Left ventricle myocardium inferior (tissue), 1 donor: ENCODE measurements around the gene AKAP13. TPM values are rescaled to one million over a fixed set of nuclear protein-coding genes. Genes with fewer than 3 reads are reported as not detected.

ENCODE experiments used
- DNase-seq: peaks from one replicate; pipeline ENCODE4 v3.0.0-alpha.2; 2020
- H3K27ac ChIP-seq: fragments of 200-600 bp; replicated peaks from 2 replicates; pipeline ENCODE4 v1.8.0; 2021
- H3K27me3 ChIP-seq: fragments of 200-600 bp; 2 replicates; pipeline ENCODE4 v1.8.0; 2021; ENCODE audit warnings: low read depth
- H3K36me3 ChIP-seq: fragments of 200-600 bp; 2 replicates; pipeline ENCODE4 v1.8.0; 2021
- H3K4me1 ChIP-seq: fragments of 200-600 bp; 2 replicates; pipeline ENCODE4 v1.8.0; 2021
- H3K4me3 ChIP-seq: fragments of 200-600 bp; 2 replicates; pipeline ENCODE4 v1.8.0; 2021; ENCODE audit warnings: mild to moderate bottlenecking, moderate library complexity
- H3K9me3 ChIP-seq: fragments of 200-600 bp; replicated peaks from 2 replicates; pipeline ENCODE4 v1.8.0; 2021
- intact Hi-C: fragments of 100-400 bp; cut with micrococcal nuclease; formaldehyde crosslinking; loops from one replicate; pipeline ENCODE4 v1.11.0; 2022
- total RNA-seq: library from RNA; stranded (reverse); fragmentation: NEBNext Ultra II Directional; extraction: Animal tissue kit (Norgen Biotek cat#: 25700); gene quantifications from one replicate; pipeline ENCODE4 v1.2.1, GENCODE V29; 2021
- TF ChIP-seq, protein P1 (sequence below): fragments of 200-600 bp; IDR thresholded peaks from 2 replicates; pipeline ENCODE4 v1.8.0; 2021; ENCODE audit warnings: antibody characterized with exemption, mild to moderate bottlenecking, borderline replicate concordance
- donor health status: DM: no; HTN: yes; CAD: no; lungs with severe emphysema.

AKAP13 gene
- total RNA-seq, 1 donor from 2014 or later = 331 TPM

DNA sequence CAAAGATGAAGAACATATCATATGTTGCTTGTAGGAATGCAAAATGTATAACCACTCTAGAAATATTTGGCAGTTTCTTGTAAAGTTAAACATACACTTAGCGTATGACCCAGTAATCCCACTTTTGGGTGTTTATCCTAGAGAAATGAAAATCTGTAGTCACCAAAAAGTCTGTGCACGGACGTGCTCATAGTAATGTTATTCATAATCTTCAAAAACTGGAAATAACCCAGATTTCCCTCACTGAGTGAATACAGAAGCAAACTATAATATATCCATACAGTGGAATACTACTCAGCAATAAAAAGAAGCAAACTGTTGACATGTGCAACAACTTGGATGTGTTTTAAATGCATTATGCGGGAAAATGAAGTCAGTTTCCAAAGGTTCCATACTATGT, 155.9 kb downstream of the AKAP13 start:
- TF ChIP-seq, protein P1, sequence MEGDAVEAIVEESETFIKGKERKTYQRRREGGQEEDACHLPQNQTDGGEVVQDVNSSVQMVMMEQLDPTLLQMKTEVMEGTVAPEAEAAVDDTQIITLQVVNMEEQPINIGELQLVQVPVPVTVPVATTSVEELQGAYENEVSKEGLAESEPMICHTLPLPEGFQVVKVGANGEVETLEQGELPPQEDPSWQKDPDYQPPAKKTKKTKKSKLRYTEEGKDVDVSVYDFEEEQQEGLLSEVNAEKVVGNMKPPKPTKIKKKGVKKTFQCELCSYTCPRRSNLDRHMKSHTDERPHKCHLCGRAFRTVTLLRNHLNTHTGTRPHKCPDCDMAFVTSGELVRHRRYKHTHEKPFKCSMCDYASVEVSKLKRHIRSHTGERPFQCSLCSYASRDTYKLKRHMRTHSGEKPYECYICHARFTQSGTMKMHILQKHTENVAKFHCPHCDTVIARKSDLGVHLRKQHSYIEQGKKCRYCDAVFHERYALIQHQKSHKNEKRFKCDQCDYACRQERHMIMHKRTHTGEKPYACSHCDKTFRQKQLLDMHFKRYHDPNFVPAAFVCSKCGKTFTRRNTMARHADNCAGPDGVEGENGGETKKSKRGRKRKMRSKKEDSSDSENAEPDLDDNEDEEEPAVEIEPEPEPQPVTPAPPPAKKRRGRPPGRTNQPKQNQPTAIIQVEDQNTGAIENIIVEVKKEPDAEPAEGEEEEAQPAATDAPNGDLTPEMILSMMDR = no peak
- no peak for DNase-seq
- Histone ChIP-seq H3K4me1 (peaks cover 67% of the 10 kb centered on the region), H3K4me3 (no peak overlapping the region), H3K27ac (peak overlapping the region; percentile 76), H3K27me3 (no peaks in the 10 kb centered on the region), H3K36me3 (peaks cover 21% of the 10 kb centered on the region), H3K9me3 (no peaks in the 10 kb centered on the region)
- intact Hi-C loops = no loop called here

- no peaks in the 10 kb centered on the region for H3K9me3 ChIP-seq
- no peak for DNase-seq
- TF ChIP-seq, protein P1 = no peak
- H3K4me3 ChIP-seq = no peak overlapping the region
- H3K27ac ChIP-seq = peak overlapping the region; percentile 25
- H3K36me3 ChIP-seq = peaks cover 7% of the 10 kb centered on the region
- H3K27me3 ChIP-seq = no peaks in the 10 kb centered on the region
- intact Hi-C loops = no loop called here
- peaks cover 67% of the 10 kb centered on the region for H3K4me1 ChIP-seq
Observed at GRCh38 chr15:85539491-85539890, 159.1 kb downstream of the AKAP13 start.

DNA sequence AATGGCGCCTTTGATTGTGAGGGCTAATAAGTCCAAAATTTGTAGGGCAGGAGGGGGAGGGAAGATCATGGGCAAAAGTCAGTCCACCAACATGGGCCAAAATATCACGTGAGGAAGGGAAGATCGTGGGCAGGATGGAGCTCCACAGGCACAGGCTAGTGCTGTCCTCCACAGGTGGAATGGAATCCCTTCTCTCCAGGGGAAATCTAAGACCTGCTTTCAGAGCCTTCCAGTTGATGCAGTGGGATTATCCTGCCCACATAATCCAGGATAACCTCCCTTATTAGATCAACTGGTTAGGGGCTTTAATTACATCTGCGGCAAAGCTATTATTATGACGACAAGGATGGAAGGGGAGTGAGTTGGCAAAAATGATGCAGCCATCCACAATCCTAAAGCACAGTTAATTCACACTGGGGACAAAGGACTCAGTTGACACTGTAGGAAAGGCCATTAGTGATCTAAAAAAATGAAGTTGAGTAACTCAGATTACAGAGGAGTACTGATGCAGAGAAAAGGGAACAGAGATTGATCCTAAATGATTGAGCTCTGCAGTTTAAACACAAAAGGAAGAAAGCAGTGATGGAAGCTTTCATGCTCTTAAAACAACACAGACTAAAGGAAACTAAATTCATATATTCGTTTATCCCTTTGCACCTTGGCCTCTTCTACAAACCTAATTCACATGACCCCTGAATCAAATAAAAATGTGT, 159.8 kb downstream of the AKAP13 start:
- peaks cover 72% of the 10 kb centered on the region for H3K4me1 ChIP-seq
- intact Hi-C loops = no loop called here

DNA sequence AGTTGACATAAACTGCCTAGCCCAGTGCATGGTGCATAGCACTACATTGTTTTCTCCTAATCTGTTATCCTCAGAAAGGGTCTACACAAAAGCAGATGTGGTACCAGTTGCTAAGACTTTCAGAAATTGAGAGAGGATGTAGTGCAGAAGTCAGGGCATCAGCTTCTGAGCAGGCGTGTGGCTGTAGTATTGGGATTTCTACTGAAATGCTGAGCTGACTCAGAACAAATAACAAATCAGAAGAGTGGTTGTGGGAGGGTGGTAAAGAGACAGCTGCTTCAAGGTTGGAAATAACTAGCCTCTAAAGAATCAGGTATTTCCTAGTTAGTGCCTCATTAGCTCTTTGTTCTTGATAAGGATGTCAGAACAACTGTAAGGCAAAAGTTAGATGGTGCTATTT, 161.3 kb downstream of the AKAP13 start:
- Histone ChIP-seq H3K27me3 (no peaks in the 10 kb centered on the region), H3K4me1 (peaks cover 79% of the 10 kb centered on the region), H3K27ac (peak overlapping the region; percentile 43), H3K9me3 (no peaks in the 10 kb centered on the region), H3K4me3 (no peak overlapping the region), H3K36me3 (no peaks in the 10 kb centered on the region)
- DNase-seq = no peak
- TF ChIP-seq, protein P1 = no peak
- intact Hi-C loops = no loop called here

More for the DNA sequence above, 159.8 kb downstream of the AKAP13 start:
- no peak for DNase-seq
- no peaks in the 10 kb centered on the region for H3K27me3 ChIP-seq
- TF ChIP-seq, protein P1 = no peak
- H3K36me3 ChIP-seq = no peaks in the 10 kb centered on the region
- H3K4me3 ChIP-seq = no peak overlapping the region
- H3K9me3 ChIP-seq = no peaks in the 10 kb centered on the region
- H3K27ac ChIP-seq = peak overlapping the region; percentile 25

DNA sequence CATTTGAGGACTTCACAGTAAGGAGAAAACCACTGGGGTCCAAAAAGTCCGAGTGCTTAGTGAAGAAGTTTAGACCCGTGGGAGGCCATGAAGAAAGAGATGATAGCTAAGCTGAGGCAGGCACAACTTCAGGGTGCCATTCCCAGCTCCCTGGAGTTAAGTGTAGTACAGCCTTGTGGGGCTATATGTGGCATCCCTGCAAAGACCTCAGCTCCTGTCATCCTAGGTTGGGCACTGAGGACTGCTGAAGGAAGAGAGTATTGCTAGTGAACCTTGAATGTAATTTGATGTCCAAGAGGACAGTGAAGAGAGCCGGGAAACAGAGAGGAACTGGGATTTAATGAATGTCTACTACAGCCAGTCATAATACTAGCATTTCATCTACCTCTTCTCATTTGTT, 162.1 kb downstream of the AKAP13 start:
- Histone ChIP-seq H3K4me3 (no peak overlapping the region), H3K4me1 (peaks cover 86% of the 10 kb centered on the region), H3K27ac (peak overlapping the region; percentile 61), H3K36me3 (no peaks in the 10 kb centered on the region), H3K27me3 (no peaks in the 10 kb centered on the region), H3K9me3 (no peaks in the 10 kb centered on the region)
- intact Hi-C loops = no loop called here
- no peak for DNase-seq
- TF ChIP-seq, protein P1 = no peak
